Smooth muscle cell (in vitro differentiated cells): ENCODE results near the gene CCDC71. TPM values are rescaled to one million over a fixed set of nuclear protein-coding genes. Genes with fewer than 3 reads are reported as not detected.

Experiments used
- DNase-seq: peaks from one replicate; lab custom pipeline; 2025; ENCODE audit not compliant: unreplicated experiment; lab: John Stamatoyannopoulos, UW
- H2AFZ ChIP-seq: fragments of 200-600 bp; sonication (generic); 2 replicates; pipeline ENCODE4 v1.6.0; 2016; ENCODE audit warnings: antibody characterized with exemption, low read depth, mild to moderate bottlenecking
- H3F3A ChIP-seq: fragments of 200-600 bp; sonication (generic); 2 replicates; pipeline ENCODE4 v1.6.0; 2017; ENCODE audit warnings: antibody characterized with exemption, low read depth
- H3K27ac ChIP-seq: fragments of 200-600 bp; sonication (generic); 2 replicates; pipeline ENCODE4 v1.5.1; 2016; ENCODE audit warnings: low read depth, mild to moderate bottlenecking
- H3K27me3 ChIP-seq: fragments of 200-600 bp; sonication (generic); 2 replicates; pipeline ENCODE4 v1.6.1; 2016; ENCODE audit warnings: low read depth, mild to moderate bottlenecking
- H3K36me3 ChIP-seq: fragments of 200-600 bp; sonication (generic); 2 replicates; pipeline ENCODE4 v1.5.1; 2016; ENCODE audit warnings: low read depth
- H3K4me1 ChIP-seq: fragments of 200-600 bp; sonication (generic); 2 replicates; pipeline ENCODE4 v1.5.1; 2016; ENCODE audit warnings: low read depth
- H3K4me2 ChIP-seq: fragments of 200-600 bp; sonication (generic); 2 replicates; pipeline ENCODE4 v1.6.0; 2016; ENCODE audit warnings: mild to moderate bottlenecking
- H3K4me3 ChIP-seq: fragments of 200-600 bp; sonication (generic); 2 replicates; pipeline ENCODE4 v1.5.1; 2016; ENCODE audit warnings: mild to moderate bottlenecking
- H3K79me2 ChIP-seq: fragments of 200-600 bp; sonication (generic); 2 replicates; pipeline ENCODE4 v1.6.0; 2016; ENCODE audit warnings: low read depth, mild to moderate bottlenecking
- H3K9ac ChIP-seq: fragments of 200-600 bp; sonication (generic); 2 replicates; pipeline ENCODE4 v1.6.0; 2016; ENCODE audit warnings: low read depth
- H3K9me3 ChIP-seq: fragments of 200-600 bp; sonication (generic); replicated peaks from 2 replicates; pipeline ENCODE4 v1.5.1; 2016; ENCODE audit warnings: low read depth
- H4K20me1 ChIP-seq: fragments of 200-600 bp; sonication (generic); 2 replicates; pipeline ENCODE4 v1.6.0; 2016; ENCODE audit warnings: low read depth
- WGBS: methylation state at CpG from one replicate; pipeline ENCODE4 v1.1.7; 2016; ENCODE audit warnings: low lambda C conversion rate; 5-methylcytosine and 5-hydroxymethylcytosine counted together
- polyA plus RNA-seq: library from polyadenylated mRNA; unstranded; fragments of >200 nt; fragmentation: Nextera tagmentation; extraction: Ambion mirVana; gene quantifications from 2 replicates; pipeline ENCODE4 v1.2.1, GENCODE V29; 2016
- total RNA-seq: library from RNA; depleted of rRNA; stranded (reverse); fragments of >200 nt; gene quantifications from 2 replicates; pipeline ENCODE4 v1.2.3, GENCODE V29; 2014
- TF ChIP-seq, protein P1 (sequence below): fragments of 200-600 bp; sonication (generic); IDR thresholded peaks from 2 replicates; pipeline ENCODE4 v1.5.1; 2017; ENCODE audit warnings: borderline replicate concordance, mild to moderate bottlenecking, antibody characterized with exemption; ENCODE audit not compliant: insufficient read depth, poor library complexity, severe bottlenecking

Gene CCDC71
- total and polyA plus RNA-seq, 2 experiments from 2014 or later: 0.59 to 33.8 TPM

DNA sequence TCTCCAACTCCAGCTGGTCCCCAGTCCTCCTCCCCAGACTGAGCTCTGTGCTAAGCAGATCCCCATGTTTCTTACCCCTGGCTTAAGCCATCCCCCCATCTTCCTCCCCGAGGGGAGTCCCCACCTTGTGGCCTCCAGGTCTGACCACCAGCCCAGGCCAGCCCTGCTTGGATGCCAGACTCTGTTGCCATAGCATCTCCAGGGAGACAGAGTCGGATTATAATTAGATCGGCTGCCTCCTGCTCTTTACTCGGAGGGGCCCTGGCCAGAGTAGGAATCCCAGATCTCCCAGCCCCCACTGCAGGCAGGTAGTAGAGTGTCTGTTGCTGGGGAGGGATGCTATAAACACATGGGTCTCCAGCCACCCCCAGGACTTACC, 7.7 kb upstream of the CCDC71 start:
- Histone ChIP-seq H3K36me3 (no peaks in the 10 kb centered on the region), H3K27ac (peak overlapping the region; percentile 54), H3K9me3 (no peaks in the 10 kb centered on the region), H3K27me3 (no peaks in the 10 kb centered on the region), H3K9ac (peak overlapping the region; percentile 63), H3F3A (no peaks in the 10 kb centered on the region), H4K20me1 (no peaks in the 10 kb centered on the region), H3K4me1 (peaks cover 28% of the 10 kb centered on the region), H2AFZ (no peak overlapping the region), H3K79me2 (peaks cover 23% of the 10 kb centered on the region), H3K4me2 (peak overlapping the region; percentile 95), H3K4me3 (no peak overlapping the region)
- TF ChIP-seq, protein P1, sequence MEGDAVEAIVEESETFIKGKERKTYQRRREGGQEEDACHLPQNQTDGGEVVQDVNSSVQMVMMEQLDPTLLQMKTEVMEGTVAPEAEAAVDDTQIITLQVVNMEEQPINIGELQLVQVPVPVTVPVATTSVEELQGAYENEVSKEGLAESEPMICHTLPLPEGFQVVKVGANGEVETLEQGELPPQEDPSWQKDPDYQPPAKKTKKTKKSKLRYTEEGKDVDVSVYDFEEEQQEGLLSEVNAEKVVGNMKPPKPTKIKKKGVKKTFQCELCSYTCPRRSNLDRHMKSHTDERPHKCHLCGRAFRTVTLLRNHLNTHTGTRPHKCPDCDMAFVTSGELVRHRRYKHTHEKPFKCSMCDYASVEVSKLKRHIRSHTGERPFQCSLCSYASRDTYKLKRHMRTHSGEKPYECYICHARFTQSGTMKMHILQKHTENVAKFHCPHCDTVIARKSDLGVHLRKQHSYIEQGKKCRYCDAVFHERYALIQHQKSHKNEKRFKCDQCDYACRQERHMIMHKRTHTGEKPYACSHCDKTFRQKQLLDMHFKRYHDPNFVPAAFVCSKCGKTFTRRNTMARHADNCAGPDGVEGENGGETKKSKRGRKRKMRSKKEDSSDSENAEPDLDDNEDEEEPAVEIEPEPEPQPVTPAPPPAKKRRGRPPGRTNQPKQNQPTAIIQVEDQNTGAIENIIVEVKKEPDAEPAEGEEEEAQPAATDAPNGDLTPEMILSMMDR: no peak
- DNase-seq: no peak
- 30% methylated on average over 4 of the region's 4 CpGs for WGBS

DNA sequence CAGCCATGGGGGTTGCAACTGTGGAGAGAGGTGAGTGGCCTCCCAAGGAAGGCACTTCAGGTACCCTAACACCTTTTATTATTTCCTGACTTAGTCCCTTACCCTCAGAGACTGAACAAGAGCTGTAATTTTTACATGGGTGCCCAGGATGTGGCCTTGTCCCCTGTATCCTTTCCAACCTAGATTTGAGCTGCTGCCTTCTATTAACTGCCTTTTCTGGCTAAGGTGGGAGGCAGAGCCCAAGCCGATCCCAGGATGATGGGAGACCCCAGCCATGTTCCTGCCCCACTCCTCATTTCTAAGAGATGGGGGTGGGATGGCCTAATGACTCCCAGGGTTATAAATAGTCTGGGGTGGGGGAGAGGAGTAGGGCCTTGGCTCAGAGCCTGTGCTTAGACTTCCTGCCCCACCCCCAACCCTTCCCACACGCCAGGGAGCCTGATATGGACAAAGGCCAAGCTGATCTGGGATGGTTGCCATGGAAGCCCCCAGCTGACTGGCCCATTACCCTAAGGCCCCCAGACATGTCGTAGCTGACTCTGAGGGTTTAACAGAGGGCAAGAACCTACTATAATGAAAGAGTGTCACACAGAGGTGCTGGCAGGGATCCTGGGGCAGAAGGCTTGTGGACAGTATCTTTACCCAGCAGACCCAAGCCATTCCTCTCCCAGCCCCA, 7.1 kb upstream of the CCDC71 start:
- H2AFZ ChIP-seq: no peak overlapping the region
- H4K20me1 ChIP-seq: no peaks in the 10 kb centered on the region
- H3K36me3 ChIP-seq: no peaks in the 10 kb centered on the region
- H3K79me2 ChIP-seq: peaks cover 23% of the 10 kb centered on the region
- no peaks in the 10 kb centered on the region for H3K9me3 ChIP-seq
- H3K4me1 ChIP-seq: peaks cover 28% of the 10 kb centered on the region
- peak overlapping the region; percentile 54 for H3K27ac ChIP-seq
- 33% methylated on average over 3 of the region's 3 CpGs for WGBS
- H3K4me3 ChIP-seq: peak overlapping the region; percentile 85
- DNase-seq: no peak
- peak overlapping the region; percentile 95 for H3K4me2 ChIP-seq
- peak overlapping the region; percentile 63 for H3K9ac ChIP-seq
- no peaks in the 10 kb centered on the region for H3K27me3 ChIP-seq
- TF ChIP-seq, protein P1: no peak
- H3F3A ChIP-seq: no peaks in the 10 kb centered on the region

DNA sequence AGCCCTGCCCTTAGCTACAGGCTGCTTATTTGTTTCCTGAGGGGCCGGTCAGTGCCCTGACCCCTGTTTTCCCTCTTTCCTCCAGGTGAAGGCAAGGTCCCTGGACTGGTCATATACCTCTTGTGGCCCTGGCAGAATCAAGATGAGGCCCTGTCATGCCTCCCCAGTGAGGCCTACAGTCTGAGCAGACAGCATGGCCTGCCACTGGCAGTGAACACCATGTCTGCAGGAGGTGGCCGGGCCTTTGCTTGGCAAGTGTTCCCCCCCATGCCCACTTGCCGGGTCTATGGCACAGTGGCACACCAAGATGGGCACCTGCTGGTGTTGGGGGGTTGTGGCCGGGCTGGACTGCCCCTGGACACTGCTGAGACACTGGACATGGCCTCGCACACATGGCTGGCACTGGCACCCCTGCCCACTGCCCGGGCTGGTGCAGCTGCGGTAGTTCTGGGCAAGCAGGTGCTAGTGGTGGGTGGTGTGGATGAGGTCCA, 6.5 kb upstream of the CCDC71 start:
- TF ChIP-seq, protein P1: no peak
- H3K9me3 ChIP-seq: no peaks in the 10 kb centered on the region
- H3F3A ChIP-seq: no peaks in the 10 kb centered on the region
- peak overlapping the region; percentile 85 for H3K4me3 ChIP-seq
- peaks cover 28% of the 10 kb centered on the region for H3K4me1 ChIP-seq
- H3K4me2 ChIP-seq: peak overlapping the region; percentile 95
- no peak for DNase-seq
- WGBS: 95% methylated on average over 7 of the region's 7 CpGs
- no peaks in the 10 kb centered on the region for H3K27me3 ChIP-seq
- H3K9ac ChIP-seq: peak overlapping the region; percentile 81
- H4K20me1 ChIP-seq: no peaks in the 10 kb centered on the region
- no peaks in the 10 kb centered on the region for H3K36me3 ChIP-seq
- H3K27ac ChIP-seq: peak overlapping the region; percentile 54
- H3K79me2 ChIP-seq: peaks cover 23% of the 10 kb centered on the region
- H2AFZ ChIP-seq: no peak overlapping the region
